HG03045 (cell line): ENCODE data around the gene KLC4.
"Not testable (repeated sequence)": the region's sequence is repeated elsewhere in the genome, so short reads cannot be mapped to it uniquely, and the experiment has no call there.

Source experiments
- ATAC-seq: cut with Tn5 transposase; IDR thresholded peaks from one replicate; pipeline ENCODE4 v1.9.1; 2021; ENCODE audit warnings: mild to moderate bottlenecking, moderate library complexity; ENCODE audit not compliant: unreplicated experiment

The KLC4 gene

DNA sequence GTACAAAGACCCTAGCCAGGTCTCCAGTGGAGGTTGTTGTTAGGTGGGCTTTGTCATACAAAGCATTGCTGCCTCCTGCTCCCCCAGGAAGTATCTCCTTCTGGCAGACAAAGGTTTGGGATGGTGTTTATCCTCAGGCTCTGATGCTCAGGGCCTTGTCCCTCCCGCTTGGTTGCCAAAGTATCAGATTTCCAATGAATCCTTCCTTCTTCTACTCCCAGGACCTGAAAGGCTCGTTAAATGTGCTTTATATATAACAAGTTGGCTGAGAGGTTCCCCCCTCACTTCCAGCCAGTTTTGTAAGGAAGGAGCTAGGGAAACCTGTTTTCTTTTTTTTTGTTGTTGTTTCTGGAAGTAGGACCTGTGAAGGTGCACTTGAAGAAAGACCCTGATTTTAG lies 31.1 kb downstream of the KLC4 start:
- ATAC-seq = no peak

GRCh38 chr6:43091020-43091419 lies 31.6 kb downstream of the KLC4 start:
- no peak for ATAC-seq

DNA sequence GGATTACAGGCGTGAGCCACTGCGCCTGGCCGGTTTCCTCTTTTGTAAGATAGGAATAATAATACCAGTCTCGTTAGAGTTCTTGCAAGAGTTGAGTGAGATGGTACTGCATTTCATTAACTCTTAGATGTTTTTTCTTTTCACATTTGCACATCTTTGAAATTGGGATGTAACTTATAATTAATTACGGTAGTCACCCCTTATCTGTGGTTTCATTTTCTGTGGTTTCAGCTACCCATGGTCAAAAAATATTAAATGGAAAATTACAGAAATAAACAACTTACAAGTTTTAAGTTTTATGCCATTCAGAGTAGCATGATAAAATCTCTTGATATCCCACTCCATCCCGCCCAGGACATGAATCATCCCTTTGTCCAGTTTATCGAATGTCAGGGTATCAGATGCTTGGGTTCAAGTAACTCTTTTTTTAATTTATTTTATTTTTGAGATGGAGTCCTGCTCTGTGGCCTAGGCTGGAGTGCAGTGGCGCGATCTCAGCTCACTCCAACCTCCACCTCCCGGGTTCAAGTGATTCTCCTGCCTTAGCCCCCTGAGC lies 32.1 kb downstream of the KLC4 start:
- ATAC-seq = no peak

GRCh38 chr6:43092635-43093034 lies 33.2 kb downstream of the KLC4 start:
- no peak for ATAC-seq

DNA sequence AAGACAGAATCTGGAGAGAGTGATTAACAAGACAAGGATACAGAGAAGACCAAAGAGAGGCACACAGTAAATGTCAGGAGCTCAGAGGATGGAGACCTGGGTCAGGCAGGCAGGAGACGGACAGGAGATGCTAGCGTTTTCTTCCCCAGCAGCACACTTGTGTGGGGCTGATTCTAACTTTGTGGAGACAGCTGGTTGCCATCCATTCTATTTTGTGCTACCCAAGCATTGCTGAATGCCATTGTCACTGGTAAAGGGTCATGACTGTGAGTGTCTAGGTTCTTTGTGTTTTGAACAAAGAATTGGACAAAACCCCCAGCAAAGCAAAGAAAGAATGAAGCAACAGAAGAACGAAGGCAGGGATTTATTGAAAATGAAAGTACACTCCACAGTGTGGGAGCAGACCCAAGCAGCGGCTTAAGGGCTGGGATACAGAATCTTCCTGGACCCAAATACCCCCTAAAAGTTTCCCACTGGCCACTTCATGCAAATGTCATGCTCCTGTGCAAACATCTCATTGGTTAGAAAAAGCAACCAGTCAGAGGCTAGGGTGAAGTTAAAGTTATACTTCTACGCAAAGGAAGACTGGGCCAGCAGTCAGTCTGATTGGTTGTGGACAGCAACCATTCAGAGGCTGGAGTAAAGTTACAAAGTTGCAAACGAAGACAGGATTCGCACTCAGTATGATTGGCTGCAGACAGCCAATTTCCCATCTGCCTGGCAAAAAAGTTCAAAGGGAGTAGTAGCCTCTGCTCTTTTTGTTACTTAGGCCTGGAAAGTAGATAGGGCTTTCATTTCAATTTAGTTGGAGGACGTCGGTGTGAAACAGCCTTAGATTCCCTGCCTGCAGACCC lies 34.2 kb downstream of the KLC4 start:
- ATAC-seq = no peak

GRCh38 chr6:43095939-43096338 lies 36.5 kb downstream of the KLC4 start:
- no peak for ATAC-seq

GRCh38 chr6:43096451-43097097 lies 37.1 kb downstream of the KLC4 start:
- no peak for ATAC-seq

- no peak for ATAC-seq
Observed at GRCh38 chr6:43097098-43097489, 37.7 kb downstream of the KLC4 start.

DNA sequence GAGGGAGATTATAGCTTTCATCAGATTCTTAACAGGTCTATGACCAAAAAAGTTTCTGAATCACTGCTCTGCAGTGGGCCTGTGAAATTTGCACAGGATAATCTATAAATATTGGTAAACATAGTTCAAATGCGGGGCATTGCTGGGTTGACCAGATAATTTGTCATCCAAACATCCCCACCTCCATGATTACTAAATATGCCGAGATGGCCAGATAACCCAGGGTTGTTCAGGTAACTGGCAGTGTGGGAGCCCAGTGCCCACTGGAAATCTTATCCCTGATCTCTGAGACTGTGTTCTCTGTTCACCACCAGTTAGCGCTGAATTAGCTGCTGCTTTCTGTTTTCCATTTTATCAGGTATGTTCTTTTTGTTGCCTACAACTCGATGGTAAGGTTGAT lies 38.1 kb downstream of the KLC4 start:
- ATAC-seq = no peak

- no peak for ATAC-seq
Observed at GRCh38 chr6:43101497-43101896, 42.1 kb downstream of the KLC4 start.

DNA sequence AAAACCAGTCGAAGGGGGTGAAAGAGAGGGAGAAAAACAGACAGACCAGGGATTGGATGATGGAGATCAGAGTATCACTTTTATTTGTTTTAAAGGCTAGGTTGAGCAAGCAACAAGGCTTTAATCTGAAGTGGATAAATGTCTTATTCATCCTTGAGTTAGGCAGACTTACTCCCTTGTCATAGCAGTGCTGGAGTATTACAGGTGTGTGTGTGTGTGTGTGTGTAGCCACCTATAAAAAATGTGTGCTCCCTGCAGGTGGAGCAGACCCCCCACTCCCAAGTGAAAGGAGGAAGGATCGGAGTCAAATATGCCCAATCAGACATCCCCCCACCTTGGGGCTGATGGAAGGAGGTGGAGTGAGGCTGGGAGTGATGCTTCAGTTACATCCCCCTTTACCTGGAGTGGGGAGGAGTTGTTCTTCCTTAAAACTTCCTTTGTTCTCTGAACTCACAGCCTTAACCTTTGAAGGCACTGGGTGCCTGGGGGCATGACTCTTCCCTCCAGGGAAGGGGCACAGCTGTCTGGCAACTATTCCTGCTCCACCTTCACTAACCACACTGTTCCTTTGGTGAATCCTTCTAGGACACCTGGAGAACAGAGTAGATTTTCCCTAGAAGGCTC lies 43.9 kb downstream of the KLC4 start:
- no peak for ATAC-seq

GRCh38 chr6:43105538-43106222 lies 46.2 kb downstream of the KLC4 start:
- ATAC-seq = no peak

DNA sequence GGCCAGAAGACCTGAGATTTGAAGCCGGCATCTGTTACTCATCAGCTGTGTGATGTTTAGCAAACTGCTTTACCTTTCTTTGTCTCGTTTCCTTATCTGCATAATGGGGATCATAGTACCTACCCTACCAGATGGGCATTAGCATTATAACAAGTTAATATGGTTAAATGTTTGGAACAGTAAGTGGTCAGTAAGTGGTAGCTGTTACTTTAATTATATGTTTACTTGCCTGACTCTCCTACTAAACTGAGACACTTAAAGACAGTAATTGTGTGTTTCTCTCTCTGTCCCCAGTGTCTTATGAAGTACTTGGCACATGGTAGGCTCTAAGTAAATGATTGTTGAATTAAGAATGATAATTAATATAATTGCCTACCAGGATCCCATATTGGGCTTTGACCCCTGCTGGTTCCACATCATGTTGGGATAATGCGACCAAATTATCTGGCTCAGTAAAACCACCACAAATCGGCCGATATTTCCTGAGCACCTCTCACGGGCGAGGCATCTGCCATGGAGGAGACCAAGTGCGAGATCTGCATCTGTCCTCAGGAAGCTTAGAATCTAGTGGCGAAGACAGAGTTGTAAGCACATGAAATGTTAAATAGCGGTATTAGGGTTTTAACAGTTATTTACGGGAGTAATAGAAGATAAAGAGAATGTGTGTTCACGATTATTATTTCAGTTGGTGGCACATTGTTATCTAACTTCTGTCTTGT lies 48.1 kb downstream of the KLC4 start:
- no peak for ATAC-seq

DNA sequence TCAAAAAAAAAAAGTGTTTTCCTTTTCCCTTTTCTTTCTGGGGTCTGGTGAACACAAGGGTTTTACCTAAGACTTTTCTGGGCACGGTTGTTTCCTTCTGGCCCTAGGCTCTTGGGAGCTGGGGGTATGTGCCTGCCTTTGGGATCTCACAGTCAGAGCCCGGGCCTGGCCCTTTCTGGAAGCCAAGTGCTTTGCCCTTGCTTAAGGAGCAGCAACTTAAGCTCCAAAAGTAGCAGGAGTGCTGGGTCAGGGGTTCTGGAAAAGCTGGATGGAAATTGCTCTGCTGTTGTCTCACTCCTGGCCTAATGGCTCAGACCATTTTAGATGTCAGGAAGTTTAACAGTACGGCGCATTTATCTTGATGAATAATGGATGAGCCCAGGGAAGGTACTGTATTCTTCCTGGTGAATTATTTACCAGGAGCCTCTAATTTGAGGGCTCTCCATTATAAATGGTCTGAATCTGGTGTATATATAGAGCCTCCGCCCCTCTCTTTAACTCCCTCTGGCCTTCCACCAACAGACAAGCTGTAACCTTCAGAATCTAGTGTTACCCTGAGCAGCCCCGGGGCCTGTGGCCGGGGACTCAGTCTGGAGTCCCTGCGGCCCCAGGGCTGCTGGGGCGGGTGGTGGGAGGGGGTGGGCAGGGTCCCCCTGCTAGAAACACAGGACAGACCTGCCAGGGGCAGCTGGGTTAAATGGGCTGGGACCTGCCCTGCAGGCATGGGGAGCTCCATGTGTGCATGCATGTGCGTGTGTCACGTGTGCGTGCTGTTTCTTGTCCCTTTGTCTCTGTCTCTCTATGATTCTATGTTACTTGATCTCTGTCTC lies 54.2 kb downstream of the KLC4 start:
- ATAC-seq = no peak

DNA sequence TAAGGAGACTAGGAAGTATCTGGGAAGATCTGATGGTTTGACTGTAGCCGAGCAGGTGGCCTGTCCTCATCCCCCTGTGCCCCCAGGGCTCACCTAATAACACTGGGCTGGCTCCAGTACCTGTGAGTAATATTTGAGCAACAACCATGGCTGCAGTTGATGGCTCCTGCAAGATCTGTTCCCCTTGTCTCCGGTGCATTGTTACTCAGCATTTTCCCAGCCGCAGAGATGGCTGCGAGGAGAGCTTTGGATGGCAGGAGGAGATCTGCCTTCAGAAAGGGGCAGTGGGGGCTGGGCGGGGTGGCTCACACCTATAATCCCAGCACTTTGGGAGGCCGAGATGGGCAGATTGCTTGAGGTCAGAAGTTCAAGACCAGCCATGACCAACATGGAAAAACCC lies 55.9 kb downstream of the KLC4 start:
- ATAC-seq = no peak

GRCh38 chr6:43117466-43117865 lies 58.0 kb downstream of the KLC4 start:
- ATAC-seq = not testable (repeated sequence)

DNA sequence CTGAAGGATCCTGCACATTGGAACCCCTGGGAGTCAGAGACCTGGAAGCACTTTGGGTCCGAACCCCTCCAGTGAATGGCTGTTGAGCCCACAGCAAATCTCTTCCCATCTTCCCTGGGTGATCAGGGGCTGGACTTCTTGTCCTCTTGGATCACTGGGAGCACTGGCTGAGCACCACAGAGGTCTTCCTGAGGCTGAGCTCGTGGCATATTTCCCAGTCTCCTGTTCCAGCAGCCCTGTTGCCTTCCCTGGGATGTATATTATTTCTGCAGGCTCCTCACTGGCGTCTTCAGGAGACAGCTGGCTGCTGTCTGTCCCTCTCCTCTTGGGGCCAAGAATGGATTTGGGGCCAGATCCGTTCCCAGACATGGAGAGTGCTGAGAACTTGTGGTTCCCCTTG lies 60.1 kb downstream of the KLC4 start:
- no peak for ATAC-seq

- no peak for ATAC-seq
Observed at GRCh38 chr6:43120101-43120763, 60.8 kb downstream of the KLC4 start.
